ENCODE data around the gene OR5B12. TPM values are rescaled to one million over a fixed set of nuclear protein-coding genes. Genes with fewer than 3 reads are reported as not detected.
"Not testable (repeated sequence)": the region's sequence is repeated elsewhere in the genome, so short reads cannot be mapped to it uniquely, and the experiment has no call there.

The OR5B12 gene
- total and polyA plus RNA-seq, 4 donors = not detected

DNA sequence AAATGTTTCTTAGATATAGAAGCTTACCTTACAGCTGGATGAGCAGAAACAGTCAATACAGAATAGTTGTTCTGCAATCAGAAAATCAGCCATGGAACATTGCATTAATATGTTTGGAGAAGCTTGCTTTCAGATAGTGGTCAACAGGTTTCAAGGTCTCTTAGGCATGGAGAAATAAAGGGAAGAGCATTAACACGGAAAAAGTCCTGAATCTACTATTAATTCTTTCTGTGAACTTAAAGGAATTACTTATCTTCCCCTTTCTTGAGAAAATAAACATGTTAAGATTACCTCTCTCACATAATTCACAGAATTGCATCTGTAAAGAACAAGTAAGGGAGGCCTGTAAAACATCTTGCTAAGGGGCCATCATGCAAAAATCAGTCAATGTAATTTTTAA lies 35.3 kb downstream of the OR5B12 start, which contains the start of gene OR5B3:
Gene OR5B3, minus strand, starts transcription at position 101 of the 400 bp plus-strand sequence. CDS start 3,465 bp downstream, outside the sequence.
- Histone ChIP-seq H3K27me3 (ENCODE audit: control insufficient read depth in 4 of 4, insufficient read depth in 4 of 4, low read length in 3 of 4) (peaks cover 0 to 2% (median 0%) of the 10 kb centered on the region in 4 donors), H3K9me3 (ENCODE audit: control insufficient read depth in 4 of 4, low read length in 3 of 4) (peaks cover 0 to 1% (median 0%) of the 10 kb centered on the region in 4 donors), H3K36me3 (ENCODE audit: control insufficient read depth in 4 of 4, insufficient read depth in 3 of 4, low read depth in 1 of 4, low read length in 3 of 4) (no peaks in the 10 kb centered on the region), H3K4me3 (ENCODE audit: low read depth in 1 of 3, low read length in 3 of 3) (no peak within 1 kb of the TSS), H3K4me1 (ENCODE audit: control insufficient read depth in 4 of 4, insufficient read depth in 4 of 4, low read length in 3 of 4) (no peaks in the 10 kb centered on the region), H3K27ac (ENCODE audit: low read depth in 1 of 2, low read length in 2 of 2) (no peak within 1 kb of the TSS), H3K9ac (ENCODE audit: low read depth in 1 of 2, low read length in 2 of 2) (no peak within 1 kb of the TSS)
- DNase-seq (ENCODE audit: low spot score) = no peak
- no peak for TF ChIP-seq RXRA (IDR thresholded peaks at IDR 0.05)
- TF ChIP-seq, protein P1, sequence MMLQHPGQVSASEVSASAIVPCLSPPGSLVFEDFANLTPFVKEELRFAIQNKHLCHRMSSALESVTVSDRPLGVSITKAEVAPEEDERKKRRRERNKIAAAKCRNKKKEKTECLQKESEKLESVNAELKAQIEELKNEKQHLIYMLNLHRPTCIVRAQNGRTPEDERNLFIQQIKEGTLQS (IDR thresholded peaks at IDR 0.05) = no peak
- no peak for TF ChIP-seq JUND (IDR thresholded peaks at IDR 0.05)
- TF ChIP-seq, protein P2, sequence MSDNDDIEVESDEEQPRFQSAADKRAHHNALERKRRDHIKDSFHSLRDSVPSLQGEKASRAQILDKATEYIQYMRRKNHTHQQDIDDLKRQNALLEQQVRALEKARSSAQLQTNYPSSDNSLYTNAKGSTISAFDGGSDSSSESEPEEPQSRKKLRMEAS (IDR thresholded peaks at IDR 0.05) = no peak
- TF ChIP-seq HNF4G (IDR thresholded peaks at IDR 0.05) = no peak
- TF ChIP-seq FOXA2 (IDR thresholded peaks at IDR 0.05) = no peak
- no peak for TF ChIP-seq NR2F2 (IDR thresholded peaks at IDR 0.05)
- no peak for TF ChIP-seq EGR1 (IDR thresholded peaks at IDR 0.05; ENCODE audit: low read depth in 2 of 2)
- no peak for TF ChIP-seq TAF1 (conservative IDR thresholded peaks at IDR 0.05)
- no peak for TF ChIP-seq YY1 (IDR thresholded peaks at IDR 0.05)
- TF ChIP-seq, protein P3, sequence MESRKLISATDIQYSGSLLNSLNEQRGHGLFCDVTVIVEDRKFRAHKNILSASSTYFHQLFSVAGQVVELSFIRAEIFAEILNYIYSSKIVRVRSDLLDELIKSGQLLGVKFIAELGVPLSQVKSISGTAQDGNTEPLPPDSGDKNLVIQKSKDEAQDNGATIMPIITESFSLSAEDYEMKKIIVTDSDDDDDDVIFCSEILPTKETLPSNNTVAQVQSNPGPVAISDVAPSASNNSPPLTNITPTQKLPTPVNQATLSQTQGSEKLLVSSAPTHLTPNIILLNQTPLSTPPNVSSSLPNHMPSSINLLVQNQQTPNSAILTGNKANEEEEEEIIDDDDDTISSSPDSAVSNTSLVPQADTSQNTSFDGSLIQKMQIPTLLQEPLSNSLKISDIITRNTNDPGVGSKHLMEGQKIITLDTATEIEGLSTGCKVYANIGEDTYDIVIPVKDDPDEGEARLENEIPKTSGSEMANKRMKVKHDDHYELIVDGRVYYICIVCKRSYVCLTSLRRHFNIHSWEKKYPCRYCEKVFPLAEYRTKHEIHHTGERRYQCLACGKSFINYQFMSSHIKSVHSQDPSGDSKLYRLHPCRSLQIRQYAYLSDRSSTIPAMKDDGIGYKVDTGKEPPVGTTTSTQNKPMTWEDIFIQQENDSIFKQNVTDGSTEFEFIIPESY (IDR thresholded peaks at IDR 0.05) = no peak
- TF ChIP-seq, protein P4, sequence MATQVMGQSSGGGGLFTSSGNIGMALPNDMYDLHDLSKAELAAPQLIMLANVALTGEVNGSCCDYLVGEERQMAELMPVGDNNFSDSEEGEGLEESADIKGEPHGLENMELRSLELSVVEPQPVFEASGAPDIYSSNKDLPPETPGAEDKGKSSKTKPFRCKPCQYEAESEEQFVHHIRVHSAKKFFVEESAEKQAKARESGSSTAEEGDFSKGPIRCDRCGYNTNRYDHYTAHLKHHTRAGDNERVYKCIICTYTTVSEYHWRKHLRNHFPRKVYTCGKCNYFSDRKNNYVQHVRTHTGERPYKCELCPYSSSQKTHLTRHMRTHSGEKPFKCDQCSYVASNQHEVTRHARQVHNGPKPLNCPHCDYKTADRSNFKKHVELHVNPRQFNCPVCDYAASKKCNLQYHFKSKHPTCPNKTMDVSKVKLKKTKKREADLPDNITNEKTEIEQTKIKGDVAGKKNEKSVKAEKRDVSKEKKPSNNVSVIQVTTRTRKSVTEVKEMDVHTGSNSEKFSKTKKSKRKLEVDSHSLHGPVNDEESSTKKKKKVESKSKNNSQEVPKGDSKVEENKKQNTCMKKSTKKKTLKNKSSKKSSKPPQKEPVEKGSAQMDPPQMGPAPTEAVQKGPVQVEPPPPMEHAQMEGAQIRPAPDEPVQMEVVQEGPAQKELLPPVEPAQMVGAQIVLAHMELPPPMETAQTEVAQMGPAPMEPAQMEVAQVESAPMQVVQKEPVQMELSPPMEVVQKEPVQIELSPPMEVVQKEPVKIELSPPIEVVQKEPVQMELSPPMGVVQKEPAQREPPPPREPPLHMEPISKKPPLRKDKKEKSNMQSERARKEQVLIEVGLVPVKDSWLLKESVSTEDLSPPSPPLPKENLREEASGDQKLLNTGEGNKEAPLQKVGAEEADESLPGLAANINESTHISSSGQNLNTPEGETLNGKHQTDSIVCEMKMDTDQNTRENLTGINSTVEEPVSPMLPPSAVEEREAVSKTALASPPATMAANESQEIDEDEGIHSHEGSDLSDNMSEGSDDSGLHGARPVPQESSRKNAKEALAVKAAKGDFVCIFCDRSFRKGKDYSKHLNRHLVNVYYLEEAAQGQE (IDR thresholded peaks at IDR 0.05) = no peak
- TF ChIP-seq RAD21 (IDR thresholded peaks at IDR 0.05) = no peak
- no peak for TF ChIP-seq SP1 (IDR thresholded peaks at IDR 0.05)
- no peak for TF ChIP-seq FOXA1 (IDR thresholded peaks at IDR 0.05)
- no peak for TF ChIP-seq HNF4A (conservative IDR thresholded peaks at IDR 0.05)
- TF ChIP-seq, protein P5, sequence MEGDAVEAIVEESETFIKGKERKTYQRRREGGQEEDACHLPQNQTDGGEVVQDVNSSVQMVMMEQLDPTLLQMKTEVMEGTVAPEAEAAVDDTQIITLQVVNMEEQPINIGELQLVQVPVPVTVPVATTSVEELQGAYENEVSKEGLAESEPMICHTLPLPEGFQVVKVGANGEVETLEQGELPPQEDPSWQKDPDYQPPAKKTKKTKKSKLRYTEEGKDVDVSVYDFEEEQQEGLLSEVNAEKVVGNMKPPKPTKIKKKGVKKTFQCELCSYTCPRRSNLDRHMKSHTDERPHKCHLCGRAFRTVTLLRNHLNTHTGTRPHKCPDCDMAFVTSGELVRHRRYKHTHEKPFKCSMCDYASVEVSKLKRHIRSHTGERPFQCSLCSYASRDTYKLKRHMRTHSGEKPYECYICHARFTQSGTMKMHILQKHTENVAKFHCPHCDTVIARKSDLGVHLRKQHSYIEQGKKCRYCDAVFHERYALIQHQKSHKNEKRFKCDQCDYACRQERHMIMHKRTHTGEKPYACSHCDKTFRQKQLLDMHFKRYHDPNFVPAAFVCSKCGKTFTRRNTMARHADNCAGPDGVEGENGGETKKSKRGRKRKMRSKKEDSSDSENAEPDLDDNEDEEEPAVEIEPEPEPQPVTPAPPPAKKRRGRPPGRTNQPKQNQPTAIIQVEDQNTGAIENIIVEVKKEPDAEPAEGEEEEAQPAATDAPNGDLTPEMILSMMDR (IDR thresholded peaks at IDR 0.05; ENCODE audit: low read depth, low read length, missing input control) = no peak
- 49% methylated on average over 1 of the region's 1 CpG for WGBS

DNA sequence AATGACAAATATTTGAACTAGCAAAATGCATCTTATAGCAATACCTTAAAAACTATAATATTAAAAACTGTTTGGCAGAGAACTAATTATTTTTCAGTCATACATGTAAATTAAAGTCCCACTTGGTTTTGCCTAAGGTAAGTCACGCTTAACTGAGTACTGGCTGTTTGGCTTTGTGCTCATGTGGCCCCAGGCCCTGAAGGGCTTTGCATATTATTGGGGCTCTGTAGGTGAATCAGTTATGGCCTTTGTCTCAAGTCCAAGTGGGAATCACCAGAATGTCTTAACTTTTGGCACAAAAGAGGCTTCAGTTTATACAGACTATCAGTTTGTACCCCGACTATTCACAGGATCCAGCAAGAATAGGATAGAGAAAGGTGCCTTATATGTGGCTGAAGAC lies 42.4 kb downstream of the OR5B12 start:
- not testable (repeated sequence) for DNase-seq (ENCODE audit: low spot score); H3K9ac ChIP-seq (ENCODE audit: low read depth in 1 of 2, low read length in 2 of 2); H3K4me1 ChIP-seq (ENCODE audit: control insufficient read depth in 4 of 4, insufficient read depth in 4 of 4, low read length in 3 of 4); H3K27me3 ChIP-seq (ENCODE audit: control insufficient read depth in 4 of 4, insufficient read depth in 4 of 4, low read length in 3 of 4); H3K9me3 ChIP-seq (ENCODE audit: control insufficient read depth in 4 of 4, low read length in 3 of 4); H3K36me3 ChIP-seq (ENCODE audit: control insufficient read depth in 4 of 4, insufficient read depth in 3 of 4, low read depth in 1 of 4, low read length in 3 of 4); H3K27ac ChIP-seq (ENCODE audit: low read depth in 1 of 2, low read length in 2 of 2); H3K4me3 ChIP-seq (ENCODE audit: low read depth in 1 of 3, low read length in 3 of 3)
- WGBS = 79% methylated on average over 1 of the region's 2 CpGs

All from liver (tissue), 9 donors.